Measurements from ENCODE around the gene GRAP2. TPM values are rescaled to one million over a fixed set of nuclear protein-coding genes. Genes with fewer than 3 reads are reported as not detected.

The GRAP2 gene
- total RNA-seq, 1 donor from 2014 or later: not detected

GRCh38 chr22:39908737-39909136 lies 7.9 kb downstream of the GRAP2 start:
- no peaks in the 10 kb centered on the region for H3K36me3 ChIP-seq (ENCODE audit: control insufficient read depth, insufficient read depth, low read length)
- FAIRE-seq: no peak
- H3K4me3 ChIP-seq (ENCODE audit: low read depth, low read length): no peak overlapping the region
- H3K27me3 ChIP-seq (ENCODE audit: control insufficient read depth, insufficient read depth, low read length): peaks cover 7% of the 10 kb centered on the region
- peak; percentile 32 for DNase-seq (ENCODE audit: low read depth)
- TF ChIP-seq CTCF (IDR thresholded peaks at IDR 0.05; ENCODE audit: insufficient read depth, low read length, severe bottlenecking): no peak

- FAIRE-seq (no peak), DNase-seq (ENCODE audit: low read depth) (no peak)
- H3K36me3 ChIP-seq (ENCODE audit: control insufficient read depth, insufficient read depth, low read length): no peaks in the 10 kb centered on the region
- H3K4me3 ChIP-seq (ENCODE audit: low read depth, low read length): no peak overlapping the region
- no peak for TF ChIP-seq CTCF (IDR thresholded peaks at IDR 0.05; ENCODE audit: insufficient read depth, low read length, severe bottlenecking)
- H3K27me3 ChIP-seq (ENCODE audit: control insufficient read depth, insufficient read depth, low read length): peaks cover 12% of the 10 kb centered on the region
Observed at GRCh38 chr22:39910876-39911613, 10.2 kb downstream of the GRAP2 start.

- H3K27me3 ChIP-seq (ENCODE audit: control insufficient read depth, insufficient read depth, low read length): peaks cover 15% of the 10 kb centered on the region
- no peak for TF ChIP-seq CTCF (IDR thresholded peaks at IDR 0.05; ENCODE audit: insufficient read depth, low read length, severe bottlenecking)
- DNase-seq (ENCODE audit: low read depth): no peak
- no peaks in the 10 kb centered on the region for H3K36me3 ChIP-seq (ENCODE audit: control insufficient read depth, insufficient read depth, low read length)
- no peak for FAIRE-seq
- H3K4me3 ChIP-seq (ENCODE audit: low read depth, low read length): no peak overlapping the region
Observed at GRCh38 chr22:39913321-39913720, 12.4 kb downstream of the GRAP2 start.

- Histone ChIP-seq H3K36me3 (ENCODE audit: control insufficient read depth, insufficient read depth, low read length) (no peaks in the 10 kb centered on the region), H3K4me3 (ENCODE audit: low read depth, low read length) (no peak overlapping the region), H3K27me3 (ENCODE audit: control insufficient read depth, insufficient read depth, low read length) (peaks cover 15% of the 10 kb centered on the region)
- TF ChIP-seq CTCF (IDR thresholded peaks at IDR 0.05; ENCODE audit: insufficient read depth, low read length, severe bottlenecking): no peak
- DNase-seq (ENCODE audit: low read depth) (no peak), FAIRE-seq (no peak)
Observed at GRCh38 chr22:39913886-39914285, 13.0 kb downstream of the GRAP2 start.

- TF ChIP-seq CTCF (IDR thresholded peaks at IDR 0.05; ENCODE audit: insufficient read depth, low read length, severe bottlenecking): no peak
- Histone ChIP-seq H3K36me3 (ENCODE audit: control insufficient read depth, insufficient read depth, low read length) (no peaks in the 10 kb centered on the region), H3K27me3 (ENCODE audit: control insufficient read depth, insufficient read depth, low read length) (peaks cover 15% of the 10 kb centered on the region), H3K4me3 (ENCODE audit: low read depth, low read length) (no peak overlapping the region)
- DNase-seq (ENCODE audit: low read depth) (no peak), FAIRE-seq (no peak)
Observed at GRCh38 chr22:39914584-39914983, 13.7 kb downstream of the GRAP2 start.

- Histone ChIP-seq H3K36me3 (ENCODE audit: control insufficient read depth, insufficient read depth, low read length) (no peaks in the 10 kb centered on the region), H3K27me3 (ENCODE audit: control insufficient read depth, insufficient read depth, low read length) (peaks cover 15% of the 10 kb centered on the region), H3K4me3 (ENCODE audit: low read depth, low read length) (no peak overlapping the region)
- DNase-seq (ENCODE audit: low read depth): no peak
- no peak for FAIRE-seq
- no peak for TF ChIP-seq CTCF (IDR thresholded peaks at IDR 0.05; ENCODE audit: insufficient read depth, low read length, severe bottlenecking)
Observed at GRCh38 chr22:39915295-39915726, 14.4 kb downstream of the GRAP2 start.
